HEK293 (cell line): ENCODE data around the gene HTR6.

Experiments used
- CTCF ChIA-PET: fragments of 350-600 bp; formaldehyde crosslinking; extraction: SDS; loops from one replicate; lab custom pipeline; 2021; ENCODE audit warnings: antibody characterized with exemption; lab: Yijun Ruan, JAX
- POLR2A ChIA-PET: fragments of 300-600 bp; formaldehyde crosslinking; extraction: SDS; loops from one replicate; lab custom pipeline; 2020; ENCODE audit warnings: antibody characterized with exemption, inconsistent platforms; lab: Yijun Ruan, JAX
- H3K27ac ChIP-seq: fragments of 200-500 bp; sonication (Bioruptor generic); 2 replicates; pipeline ENCODE4 v1.5.1; 2014; ENCODE audit warnings: low read depth, low read length, control low read depth, inconsistent platforms; ENCODE audit errors: extremely low read depth
- H3K36me3 ChIP-seq, 2 experiments: fragments of 200-500 bp in 1 of 2; sonication (Bioruptor generic) in 1 of 2; 1 replicate in 1 of 2; 2 replicates in 1 of 2; pipeline ENCODE4 v1.5.1; 2014 to 2017; ENCODE audit warnings: inconsistent platforms in 2 of 2, low read length in 2 of 2; ENCODE audit not compliant: control insufficient read depth in 2 of 2, insufficient read depth in 1 of 2
- H3K4me1 ChIP-seq: fragments of 200-500 bp; sonication (Bioruptor generic); 2 replicates; pipeline ENCODE4 v1.5.1; 2014; ENCODE audit warnings: mild to moderate bottlenecking, low read length, inconsistent platforms; ENCODE audit not compliant: control insufficient read depth, insufficient read depth
- H3K4me3 ChIP-seq: 2 replicates; pipeline ENCODE4 v1.5.1; 2011; ENCODE audit warnings: low read depth, mild to moderate bottlenecking, control low read depth, low read length, moderate library complexity
- H3K9me3 ChIP-seq: fragments of 200-500 bp; sonication (Bioruptor generic); 2 replicates; pipeline ENCODE4 v1.5.1; 2014; ENCODE audit warnings: low read depth, low read length, inconsistent platforms; ENCODE audit not compliant: control insufficient read depth, insufficient read depth
- BCL6B ChIP-seq: fragments of 450-650 bp; formaldehyde crosslinking; IDR thresholded peaks from 2 replicates; pipeline ENCODE4 v1.5.1; 2017; ENCODE audit warnings: missing biosample characterization, missing genetic modification characterization
- ELK4 ChIP-seq: IDR thresholded peaks from 2 replicates; pipeline ENCODE4 v1.6.1; 2011; ENCODE audit warnings: mild to moderate bottlenecking, low read depth, low read length, borderline replicate concordance
- GLI2 ChIP-seq: fragments of 450-650 bp; formaldehyde crosslinking; IDR thresholded peaks from 2 replicates; pipeline ENCODE4; 2017; ENCODE audit warnings: missing biosample characterization, missing genetic modification characterization, low read depth, borderline replicate concordance
- GLI4 ChIP-seq: fragments of 450-650 bp; formaldehyde crosslinking; IDR thresholded peaks from 2 replicates; pipeline ENCODE4 v1.5.1; 2016; ENCODE audit warnings: missing biosample characterization, missing genetic modification characterization
- IKZF3 ChIP-seq: fragments of 450-650 bp; IDR thresholded peaks from 2 replicates; pipeline ENCODE4 v1.5.0; 2018; ENCODE audit warnings: missing biosample characterization, mild to moderate bottlenecking, missing genetic modification characterization, moderate library complexity
- YY2 ChIP-seq: fragments of 450-650 bp; formaldehyde crosslinking; IDR thresholded peaks from 2 replicates; pipeline ENCODE4 v1.5.1; 2016; ENCODE audit warnings: missing biosample characterization, missing genetic modification characterization
- ZBTB21 ChIP-seq: fragments of 450-650 bp; formaldehyde crosslinking; IDR thresholded peaks from 2 replicates; pipeline ENCODE4 v1.5.1; 2017; ENCODE audit warnings: missing biosample characterization, missing genetic modification characterization
- ZFHX2 ChIP-seq: fragments of 450-650 bp; formaldehyde crosslinking; conservative IDR thresholded peaks from 2 replicates; pipeline ENCODE4 v1.5.1; 2016; ENCODE audit warnings: missing biosample characterization, missing genetic modification characterization
- ZFP3 ChIP-seq: fragments of 450-650 bp; formaldehyde crosslinking; IDR thresholded peaks from 2 replicates; pipeline ENCODE4 v1.5.1; 2016; ENCODE audit warnings: low read depth, missing biosample characterization, missing genetic modification characterization
- ZFP37 ChIP-seq: fragments of 450-650 bp; formaldehyde crosslinking; IDR thresholded peaks from 2 replicates; pipeline ENCODE4 v1.5.1; 2016; ENCODE audit warnings: missing biosample characterization, missing genetic modification characterization
- ZNF121 ChIP-seq: fragments of 450-650 bp; formaldehyde crosslinking; IDR thresholded peaks from 2 replicates; pipeline ENCODE4 v1.5.1; 2016; ENCODE audit warnings: missing biosample characterization, missing genetic modification characterization
- ZNF202 ChIP-seq: fragments of 450-650 bp; formaldehyde crosslinking; IDR thresholded peaks from 2 replicates; pipeline ENCODE4 v1.5.1; 2016; ENCODE audit warnings: missing biosample characterization, missing genetic modification characterization, borderline replicate concordance
- ZNF239 ChIP-seq: fragments of 450-650 bp; formaldehyde crosslinking; IDR thresholded peaks from 2 replicates; pipeline ENCODE4 v1.5.1; 2016; ENCODE audit warnings: missing biosample characterization, missing genetic modification characterization
- ZNF302 ChIP-seq: fragments of 450-650 bp; formaldehyde crosslinking; IDR thresholded peaks from 2 replicates; pipeline ENCODE4 v1.5.1; 2016; ENCODE audit warnings: missing biosample characterization, missing genetic modification characterization, low read depth
- ZNF366 ChIP-seq: fragments of 450-650 bp; formaldehyde crosslinking; conservative IDR thresholded peaks from 2 replicates; pipeline ENCODE4 v1.5.1; 2016; ENCODE audit warnings: missing biosample characterization, missing genetic modification characterization
- ZNF513 ChIP-seq: fragments of 450-650 bp; IDR thresholded peaks from 2 replicates; pipeline ENCODE4 v1.5.1; 2018; ENCODE audit warnings: missing biosample characterization, missing genetic modification characterization
- ZNF660 ChIP-seq: fragments of 450-650 bp; IDR thresholded peaks from 2 replicates; pipeline ENCODE4 v1.5.1; 2018; ENCODE audit warnings: missing biosample characterization, mild to moderate bottlenecking, missing genetic modification characterization
- ZNF76 ChIP-seq: fragments of 450-650 bp; formaldehyde crosslinking; IDR thresholded peaks from 2 replicates; pipeline ENCODE4; 2016; ENCODE audit warnings: low read depth, missing biosample characterization, missing genetic modification characterization, borderline replicate concordance
- ZNF777 ChIP-seq: fragments of 450-650 bp; formaldehyde crosslinking; IDR thresholded peaks from 2 replicates; pipeline ENCODE4 v1.5.1; 2017; ENCODE audit warnings: missing biosample characterization, missing genetic modification characterization, borderline replicate concordance
- ZNF830 ChIP-seq: fragments of 450-650 bp; IDR thresholded peaks from 2 replicates; pipeline ENCODE4 v1.5.0; 2018; ENCODE audit warnings: missing biosample characterization, missing genetic modification characterization, low read depth, mild to moderate bottlenecking, moderate library complexity
- ZNF837 ChIP-seq: fragments of 450-650 bp; formaldehyde crosslinking; IDR thresholded peaks from 2 replicates; pipeline ENCODE4 v1.5.1; 2016; ENCODE audit warnings: missing biosample characterization, missing genetic modification characterization
- TF ChIP-seq, protein P1 (sequence below): fragments of 450-650 bp; formaldehyde crosslinking; IDR thresholded peaks from 2 replicates; pipeline ENCODE4 v1.5.1; 2017; ENCODE audit warnings: missing biosample characterization, missing genetic modification characterization
- TF ChIP-seq, protein P2 (sequence below): fragments of 450-650 bp; formaldehyde crosslinking; IDR thresholded peaks from 2 replicates; pipeline ENCODE4 v1.5.1; 2016; ENCODE audit warnings: missing biosample characterization, missing genetic modification characterization

HTR6 gene

DNA sequence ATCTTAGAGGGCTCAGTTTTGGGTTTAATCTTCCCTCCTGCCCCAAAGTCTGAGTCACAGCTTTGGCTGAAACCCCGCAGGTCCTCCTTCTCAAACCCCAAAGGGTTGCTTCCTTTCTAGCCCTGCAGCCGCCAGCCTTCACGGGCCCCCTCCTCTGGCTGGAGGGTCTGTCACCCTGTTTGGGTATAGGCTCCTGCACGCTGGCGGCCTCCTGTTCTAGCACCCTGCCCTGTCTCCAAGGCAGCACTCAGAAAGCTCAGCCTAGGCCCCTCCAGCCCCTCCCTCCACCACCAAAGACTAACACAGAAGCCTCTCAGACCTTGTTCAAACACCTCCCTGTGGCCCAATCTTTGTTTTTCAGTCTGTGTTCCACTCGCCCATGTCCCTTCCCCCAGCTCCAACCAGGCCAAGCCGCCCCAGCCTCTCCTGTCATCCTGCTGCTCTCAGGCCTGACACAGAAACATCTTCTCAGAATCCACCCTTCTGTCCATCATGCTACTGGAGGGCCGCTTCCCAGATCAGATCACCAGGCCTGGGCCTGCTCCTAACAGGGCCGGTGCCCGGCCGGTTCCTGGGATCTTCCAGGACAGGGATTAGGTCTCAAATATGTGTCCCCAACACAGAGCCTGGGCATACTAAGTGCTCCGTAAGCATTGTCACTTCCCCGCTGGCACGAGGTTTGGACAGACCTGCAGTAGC, 35.6 kb downstream of the HTR6 start:
- CTCF ChIA-PET: interaction anchor here (0.7 kb wide), 1 partner anchor 19 kb away, joined by 3 read pairs; no protein-coding TSS in a partner anchor
- H3K36me3 ChIP-seq: no peaks in the 10 kb centered on the region
- no peaks in the 10 kb centered on the region for H3K9me3 ChIP-seq
- no peak for TF ChIP-seq ZNF202 (tag by site-specific recombination)
- TF ChIP-seq ZNF239 (tag by site-specific recombination): no peak
- TF ChIP-seq ZNF76 (tag by site-specific recombination): no peak
- TF ChIP-seq ZFP3: no peak
- no peak for TF ChIP-seq ZFP37 (tag by site-specific recombination)
- TF ChIP-seq ZNF302 (tag by site-specific recombination): no peak
- TF ChIP-seq ZNF837 (tag by site-specific recombination): no peak
- TF ChIP-seq ZFHX2 (tag by site-specific recombination): no peak
- TF ChIP-seq, protein P1, sequence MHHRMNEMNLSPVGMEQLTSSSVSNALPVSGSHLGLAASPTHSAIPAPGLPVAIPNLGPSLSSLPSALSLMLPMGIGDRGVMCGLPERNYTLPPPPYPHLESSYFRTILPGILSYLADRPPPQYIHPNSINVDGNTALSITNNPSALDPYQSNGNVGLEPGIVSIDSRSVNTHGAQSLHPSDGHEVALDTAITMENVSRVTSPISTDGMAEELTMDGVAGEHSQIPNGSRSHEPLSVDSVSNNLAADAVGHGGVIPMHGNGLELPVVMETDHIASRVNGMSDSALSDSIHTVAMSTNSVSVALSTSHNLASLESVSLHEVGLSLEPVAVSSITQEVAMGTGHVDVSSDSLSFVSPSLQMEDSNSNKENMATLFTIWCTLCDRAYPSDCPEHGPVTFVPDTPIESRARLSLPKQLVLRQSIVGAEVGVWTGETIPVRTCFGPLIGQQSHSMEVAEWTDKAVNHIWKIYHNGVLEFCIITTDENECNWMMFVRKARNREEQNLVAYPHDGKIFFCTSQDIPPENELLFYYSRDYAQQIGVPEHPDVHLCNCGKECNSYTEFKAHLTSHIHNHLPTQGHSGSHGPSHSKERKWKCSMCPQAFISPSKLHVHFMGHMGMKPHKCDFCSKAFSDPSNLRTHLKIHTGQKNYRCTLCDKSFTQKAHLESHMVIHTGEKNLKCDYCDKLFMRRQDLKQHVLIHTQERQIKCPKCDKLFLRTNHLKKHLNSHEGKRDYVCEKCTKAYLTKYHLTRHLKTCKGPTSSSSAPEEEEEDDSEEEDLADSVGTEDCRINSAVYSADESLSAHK: no peak
- no peak for TF ChIP-seq ZNF513 (tag by site-specific recombination)
- no peak for TF ChIP-seq ELK4
- TF ChIP-seq ZNF366 (tag by site-specific recombination): no peak
- TF ChIP-seq ZNF830 (tag by site-specific recombination): no peak
- TF ChIP-seq ZNF121 (tag by site-specific recombination): no peak
- no peak for TF ChIP-seq IKZF3 (tag by site-specific recombination)
- no peak for TF ChIP-seq ZBTB21 (tag by site-specific recombination)
- no peak for TF ChIP-seq GLI2 (tag by site-specific recombination)
- no peak for TF ChIP-seq YY2 (tag by site-specific recombination)
- H3K27ac ChIP-seq: no peak overlapping the region
- POLR2A ChIA-PET: no interaction called here
- no peaks in the 10 kb centered on the region for H3K4me1 ChIP-seq
- H3K4me3 ChIP-seq: no peak overlapping the region

- Histone ChIP-seq H3K4me3 (no peak overlapping the region), H3K36me3 (no peaks in the 10 kb centered on the region), H3K9me3 (no peaks in the 10 kb centered on the region), H3K4me1 (no peaks in the 10 kb centered on the region), H3K27ac (no peak overlapping the region)
- ChIA-PET CTCF (interaction anchor here (0.6 to 9.5 kb wide), 10 partner anchors 8 to 1429 kb away, joined by 3 to 140 read pairs (median 6); partner anchors contain the start of gene HTR6), POLR2A (no interaction called here)
- TF ChIP-seq, protein P2, sequence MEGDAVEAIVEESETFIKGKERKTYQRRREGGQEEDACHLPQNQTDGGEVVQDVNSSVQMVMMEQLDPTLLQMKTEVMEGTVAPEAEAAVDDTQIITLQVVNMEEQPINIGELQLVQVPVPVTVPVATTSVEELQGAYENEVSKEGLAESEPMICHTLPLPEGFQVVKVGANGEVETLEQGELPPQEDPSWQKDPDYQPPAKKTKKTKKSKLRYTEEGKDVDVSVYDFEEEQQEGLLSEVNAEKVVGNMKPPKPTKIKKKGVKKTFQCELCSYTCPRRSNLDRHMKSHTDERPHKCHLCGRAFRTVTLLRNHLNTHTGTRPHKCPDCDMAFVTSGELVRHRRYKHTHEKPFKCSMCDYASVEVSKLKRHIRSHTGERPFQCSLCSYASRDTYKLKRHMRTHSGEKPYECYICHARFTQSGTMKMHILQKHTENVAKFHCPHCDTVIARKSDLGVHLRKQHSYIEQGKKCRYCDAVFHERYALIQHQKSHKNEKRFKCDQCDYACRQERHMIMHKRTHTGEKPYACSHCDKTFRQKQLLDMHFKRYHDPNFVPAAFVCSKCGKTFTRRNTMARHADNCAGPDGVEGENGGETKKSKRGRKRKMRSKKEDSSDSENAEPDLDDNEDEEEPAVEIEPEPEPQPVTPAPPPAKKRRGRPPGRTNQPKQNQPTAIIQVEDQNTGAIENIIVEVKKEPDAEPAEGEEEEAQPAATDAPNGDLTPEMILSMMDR: peak; percentile 31; the same call in 1 of the 2 replicates
- TF ChIP-seq YY2 (tag by site-specific recombination): no peak
- no peak for TF ChIP-seq ZNF513 (tag by site-specific recombination)
- TF ChIP-seq ZNF202 (tag by site-specific recombination): no peak
- no peak for TF ChIP-seq BCL6B (tag by site-specific recombination)
- no peak for TF ChIP-seq GLI4
- TF ChIP-seq ZNF777 (tag by site-specific recombination): no peak
- no peak for TF ChIP-seq ZNF660 (tag by site-specific recombination)
Measured at GRCh38 chr1:19703280-19703679, 38.6 kb downstream of the HTR6 start.
